ENCODE data around the gene TDRD15.

GRCh38 chr2:21161122-21161521, 37.4 kb downstream of the TDRD15 start:
- TF ChIP-seq, protein P1, sequence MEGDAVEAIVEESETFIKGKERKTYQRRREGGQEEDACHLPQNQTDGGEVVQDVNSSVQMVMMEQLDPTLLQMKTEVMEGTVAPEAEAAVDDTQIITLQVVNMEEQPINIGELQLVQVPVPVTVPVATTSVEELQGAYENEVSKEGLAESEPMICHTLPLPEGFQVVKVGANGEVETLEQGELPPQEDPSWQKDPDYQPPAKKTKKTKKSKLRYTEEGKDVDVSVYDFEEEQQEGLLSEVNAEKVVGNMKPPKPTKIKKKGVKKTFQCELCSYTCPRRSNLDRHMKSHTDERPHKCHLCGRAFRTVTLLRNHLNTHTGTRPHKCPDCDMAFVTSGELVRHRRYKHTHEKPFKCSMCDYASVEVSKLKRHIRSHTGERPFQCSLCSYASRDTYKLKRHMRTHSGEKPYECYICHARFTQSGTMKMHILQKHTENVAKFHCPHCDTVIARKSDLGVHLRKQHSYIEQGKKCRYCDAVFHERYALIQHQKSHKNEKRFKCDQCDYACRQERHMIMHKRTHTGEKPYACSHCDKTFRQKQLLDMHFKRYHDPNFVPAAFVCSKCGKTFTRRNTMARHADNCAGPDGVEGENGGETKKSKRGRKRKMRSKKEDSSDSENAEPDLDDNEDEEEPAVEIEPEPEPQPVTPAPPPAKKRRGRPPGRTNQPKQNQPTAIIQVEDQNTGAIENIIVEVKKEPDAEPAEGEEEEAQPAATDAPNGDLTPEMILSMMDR (IDR thresholded peaks at IDR 0.05): no peak
- TF ChIP-seq POLR2A (IDR thresholded peaks at IDR 0.05): no peak
